T1000 (cell line): ENCODE results near the gene ACTN4.

ENCODE experiments used
- DNase-seq: peaks from one replicate; lab custom pipeline; 2025; ENCODE audit warnings: mixed read lengths; lab: John Stamatoyannopoulos, UW

ACTN4 gene

GRCh38 chr19:38661136-38661535 lies 13.7 kb downstream of the ACTN4 start:
- no peak for DNase-seq

GRCh38 chr19:38661996-38662395 lies 14.5 kb downstream of the ACTN4 start:
- DNase-seq = no peak

GRCh38 chr19:38662537-38663155 lies 15.2 kb downstream of the ACTN4 start:
- no peak for DNase-seq

- no peak for DNase-seq
Observed at GRCh38 chr19:38663156-38663651, 15.8 kb downstream of the ACTN4 start.

GRCh38 chr19:38663957-38664502 lies 16.6 kb downstream of the ACTN4 start:
- no peak for DNase-seq

- DNase-seq = no peak
Observed at GRCh38 chr19:38664503-38665211, 17.2 kb downstream of the ACTN4 start.

- DNase-seq = no peak
Observed at GRCh38 chr19:38665219-38665931, 17.9 kb downstream of the ACTN4 start.

- no peak for DNase-seq
Observed at GRCh38 chr19:38665950-38666662, 18.7 kb downstream of the ACTN4 start.

GRCh38 chr19:38666663-38667511 lies 19.4 kb downstream of the ACTN4 start:
- DNase-seq = peak; percentile 37

GRCh38 chr19:38667661-38668171 lies 20.3 kb downstream of the ACTN4 start:
- DNase-seq = no peak

GRCh38 chr19:38669552-38669951 lies 22.1 kb downstream of the ACTN4 start:
- no peak for DNase-seq

GRCh38 chr19:38670921-38671398 lies 23.5 kb downstream of the ACTN4 start:
- DNase-seq = no peak

GRCh38 chr19:38671654-38672053 lies 24.2 kb downstream of the ACTN4 start:
- DNase-seq = no peak

GRCh38 chr19:38673030-38673429 lies 25.6 kb downstream of the ACTN4 start:
- DNase-seq = no peak

GRCh38 chr19:38674388-38675171 lies 27.1 kb downstream of the ACTN4 start:
- no peak for DNase-seq

GRCh38 chr19:38675611-38676010 lies 28.2 kb downstream of the ACTN4 start:
- no peak for DNase-seq

GRCh38 chr19:38676023-38676877 lies 28.8 kb downstream of the ACTN4 start:
- DNase-seq = peak; percentile 27

GRCh38 chr19:38676878-38677646 lies 29.6 kb downstream of the ACTN4 start:
- DNase-seq = no peak
